ENCODE measurements around the gene PITHD1.
A peak's percentile ranks its signal among the peaks of the same experiment; 100 is the strongest.

Gene PITHD1

GRCh38 chr1:23797478-23798448, 19.5 kb downstream of the PITHD1 start:
- TF ChIP-seq CREB1 (IDR thresholded peaks at IDR 0.05; ENCODE audit: low read depth) (no peak), EGR1 (IDR thresholded peaks at IDR 0.05) (no peak), FOXM1 (IDR thresholded peaks at IDR 0.05; ENCODE audit: borderline replicate concordance, low read depth) (no peak), MAX (IDR thresholded peaks at IDR 0.05) (no peak), USF1 (IDR thresholded peaks at IDR 0.05) (no peak), YY1 (IDR thresholded peaks at IDR 0.05; ENCODE audit: low read depth) (no peak), TCF12 (IDR thresholded peaks at IDR 0.05; ENCODE audit: low read depth) (no peak), EP300 (IDR thresholded peaks at IDR 0.05; ENCODE audit: borderline replicate concordance) (no peak), RAD21 (IDR thresholded peaks at IDR 0.05; ENCODE audit: low read depth) (no peak), TEAD4 (IDR thresholded peaks at IDR 0.05) (no peak), REST (IDR thresholded peaks at IDR 0.05; ENCODE audit: low read depth) (no peak), NFIC (IDR thresholded peaks at IDR 0.05) (no peak), CEBPB (IDR thresholded peaks at IDR 0.05) (no peak)

- TF ChIP-seq TCF12 (IDR thresholded peaks at IDR 0.05; ENCODE audit: low read depth) (no peak), EGR1 (IDR thresholded peaks at IDR 0.05) (no peak), CREB1 (IDR thresholded peaks at IDR 0.05; ENCODE audit: low read depth) (no peak), NFIC (IDR thresholded peaks at IDR 0.05) (no peak), TEAD4 (IDR thresholded peaks at IDR 0.05) (no peak), CEBPB (IDR thresholded peaks at IDR 0.05) (no peak)
These were observed 20.5 kb downstream of the PITHD1 start for GRCh38 chr1:23798662-23799142.

GRCh38 chr1:23799255-23799569, 21.0 kb downstream of the PITHD1 start:
- TF ChIP-seq TEAD4 (IDR thresholded peaks at IDR 0.05) (no peak), NFIC (IDR thresholded peaks at IDR 0.05) (no peak), MAX (IDR thresholded peaks at IDR 0.05) (no peak), RAD21 (IDR thresholded peaks at IDR 0.05; ENCODE audit: low read depth) (no peak), EP300 (IDR thresholded peaks at IDR 0.05; ENCODE audit: borderline replicate concordance) (no peak), REST (IDR thresholded peaks at IDR 0.05; ENCODE audit: low read depth) (no peak), YY1 (IDR thresholded peaks at IDR 0.05; ENCODE audit: low read depth) (no peak), ZBTB7A (IDR thresholded peaks at IDR 0.05; ENCODE audit: low read depth) (no peak), FOXM1 (IDR thresholded peaks at IDR 0.05; ENCODE audit: borderline replicate concordance, low read depth) (no peak), EGR1 (IDR thresholded peaks at IDR 0.05) (no peak), TCF12 (IDR thresholded peaks at IDR 0.05; ENCODE audit: low read depth) (no peak), CEBPB (IDR thresholded peaks at IDR 0.05) (no peak), CREB1 (IDR thresholded peaks at IDR 0.05; ENCODE audit: low read depth) (no peak), TAF1 (IDR thresholded peaks at IDR 0.05; ENCODE audit: low read depth) (no peak), USF1 (IDR thresholded peaks at IDR 0.05) (no peak)

GRCh38 chr1:23799570-23800399, 21.6 kb downstream of the PITHD1 start:
- TF ChIP-seq EP300 (IDR thresholded peaks at IDR 0.05; ENCODE audit: borderline replicate concordance) (no peak), RAD21 (IDR thresholded peaks at IDR 0.05; ENCODE audit: low read depth) (no peak), ZBTB7A (IDR thresholded peaks at IDR 0.05; ENCODE audit: low read depth) (no peak; the same call in 1 of the 2 replicates), MAX (IDR thresholded peaks at IDR 0.05) (no peak), TEAD4 (IDR thresholded peaks at IDR 0.05) (no peak), NFIC (IDR thresholded peaks at IDR 0.05) (no peak), FOXM1 (IDR thresholded peaks at IDR 0.05; ENCODE audit: borderline replicate concordance, low read depth) (no peak), REST (IDR thresholded peaks at IDR 0.05; ENCODE audit: low read depth) (no peak), CREB1 (IDR thresholded peaks at IDR 0.05; ENCODE audit: low read depth) (no peak), EGR1 (IDR thresholded peaks at IDR 0.05) (peak; percentile 46; the same call in 1 of the 2 replicates), USF1 (IDR thresholded peaks at IDR 0.05) (peak; percentile 73), CEBPB (IDR thresholded peaks at IDR 0.05) (no peak), YY1 (IDR thresholded peaks at IDR 0.05; ENCODE audit: low read depth) (no peak), TAF1 (IDR thresholded peaks at IDR 0.05; ENCODE audit: low read depth) (no peak), TCF12 (IDR thresholded peaks at IDR 0.05; ENCODE audit: low read depth) (no peak)

Measured in Ishikawa (cell line).